GM23248 (cell line): ENCODE data around the gene ATN1. TPM values are rescaled to one million over a fixed set of nuclear protein-coding genes. Genes with fewer than 3 reads are reported as not detected.

Source experiments
- DNase-seq: peaks from one replicate; pipeline ENCODE4 v3.0.0-alpha.2; 2015
- H2AFZ ChIP-seq: fragments of 200-600 bp; sonication (generic); 2 replicates; pipeline ENCODE4 v1.6.1; 2016; ENCODE audit warnings: antibody characterized with exemption
- H3F3A ChIP-seq: fragments of 200-600 bp; sonication (generic); 2 replicates; pipeline ENCODE4 v1.6.1; 2016; ENCODE audit warnings: mild to moderate bottlenecking, antibody characterized with exemption, mixed run types; ENCODE audit not compliant: insufficient read depth
- H3K27ac ChIP-seq: fragments of 200-600 bp; sonication (generic); 2 replicates; pipeline ENCODE4 v1.5.1; 2016; ENCODE audit warnings: mild to moderate bottlenecking
- H3K27me3 ChIP-seq: fragments of 200-600 bp; sonication (generic); replicated peaks from 2 replicates; pipeline ENCODE4 v1.6.1; 2016; ENCODE audit warnings: mild to moderate bottlenecking; ENCODE audit not compliant: insufficient read depth
- H3K36me3 ChIP-seq: fragments of 200-600 bp; sonication (generic); 2 replicates; pipeline ENCODE4 v1.6.1; 2016; ENCODE audit warnings: low read depth, mild to moderate bottlenecking
- H3K4me1 ChIP-seq: fragments of 200-600 bp; sonication (generic); 2 replicates; pipeline ENCODE4 v1.6.1; 2016; ENCODE audit warnings: mild to moderate bottlenecking; ENCODE audit not compliant: insufficient read depth
- H3K4me2 ChIP-seq: fragments of 200-600 bp; sonication (generic); one replicate; pipeline ENCODE4 v1.6.1; 2016; ENCODE audit warnings: mild to moderate bottlenecking; ENCODE audit not compliant: unreplicated experiment
- H3K4me3 ChIP-seq: fragments of 200-600 bp; sonication (generic); 2 replicates; pipeline ENCODE4 v1.5.1; 2016; ENCODE audit warnings: mild to moderate bottlenecking
- H3K79me2 ChIP-seq: fragments of 200-600 bp; sonication (generic); 2 replicates; pipeline ENCODE4 v1.6.1; 2016; ENCODE audit warnings: mild to moderate bottlenecking; ENCODE audit not compliant: insufficient read depth
- H3K9ac ChIP-seq: fragments of 200-600 bp; sonication (generic); 2 replicates; pipeline ENCODE4 v1.6.1; 2016; ENCODE audit warnings: mild to moderate bottlenecking
- H3K9me2 ChIP-seq: fragments of 200-600 bp; sonication (generic); 2 replicates; pipeline ENCODE4 v1.6.1; 2016; ENCODE audit warnings: mixed run types, mild to moderate bottlenecking, moderate library complexity; ENCODE audit not compliant: insufficient read depth
- H3K9me3 ChIP-seq: fragments of 200-600 bp; sonication (generic); one replicate; pipeline ENCODE4 v1.6.1; 2017; ENCODE audit warnings: low read depth
- H4K20me1 ChIP-seq: fragments of 200-600 bp; sonication (generic); 2 replicates; pipeline ENCODE4 v1.6.0; 2016; ENCODE audit not compliant: insufficient read depth
- EZH2 ChIP-seq: fragments of 200-600 bp; sonication (generic); IDR thresholded peaks from 2 replicates; pipeline ENCODE4 v1.6.1; 2018; ENCODE audit warnings: antibody characterized with exemption, mild to moderate bottlenecking; ENCODE audit not compliant: insufficient read depth, poor library complexity, severe bottlenecking
- EZH2phosphoT487 ChIP-seq: fragments of 200-600 bp; sonication (generic); IDR thresholded peaks from 2 replicates; pipeline ENCODE4 v1.6.1; 2018; ENCODE audit warnings: antibody characterized with exemption, moderate library complexity, mild to moderate bottlenecking, low read depth; ENCODE audit not compliant: insufficient read depth
- WGBS, 2 experiments: methylation state at CpG; one replicate each; pipeline ENCODE4 v1.1.6; 2015 to 2017; ENCODE audit warnings: low lambda C conversion rate in 2 of 2, low coverage in 1 of 2; ENCODE audit errors: missing lambda C conversion rate in 2 of 2; 5-methylcytosine and 5-hydroxymethylcytosine counted together
- in situ Hi-C: fragments of 300-500 bp; cut with MboI; formaldehyde crosslinking; loops from 2 replicates; pipeline ENCODE4 v1.15.0; 2020
- polyA plus RNA-seq: library from polyadenylated mRNA; unstranded; fragments of >200 nt; fragmentation: Nextera tagmentation; extraction: Ambion mirVana; gene quantifications from 2 replicates; pipeline ENCODE4 v1.2.1, GENCODE V29; 2016
- total RNA-seq: library from RNA; depleted of rRNA; stranded (reverse); fragments of >200 nt; shearing (Covaris generic); gene quantifications from 2 replicates; pipeline ENCODE4 v1.2.3, GENCODE V29; 2014

Gene ATN1
- total and polyA plus RNA-seq, 2 experiments from 2014 or later = 6.5 to 14.7 TPM

GRCh38 chr12:6914947-6915788 lies 12.6 kb upstream of the ATN1 start:
- Histone ChIP-seq H3K9me3 (no peaks in the 10 kb centered on the region), H3K4me2 (peak overlapping the region; percentile 86), H3K4me3 (peak overlapping the region; percentile 94), H2AFZ (peak overlapping the region; percentile 89), H3K36me3 (no peaks in the 10 kb centered on the region), H3K27ac (no peak overlapping the region), H3K27me3 (no peaks in the 10 kb centered on the region), H3K4me1 (peaks cover 10% of the 10 kb centered on the region; the same call in 1 of the 2 replicates), H3K79me2 (peaks cover 11% of the 10 kb centered on the region; the same call in 1 of the 2 replicates), H3K9ac (peak overlapping the region; percentile 82), H3K9me2 (no peaks in the 10 kb centered on the region), H4K20me1 (no peaks in the 10 kb centered on the region), H3F3A (no peaks in the 10 kb centered on the region)
- no peak for DNase-seq
- TF ChIP-seq EZH2 (no peak), EZH2phosphoT487 (no peak)
- in situ Hi-C loops = no loop called here
- WGBS, 2 experiments = 13 to 14% methylated on average over 24 to 29 of the region's 29 CpGs

- Histone ChIP-seq H3K9ac (no peak overlapping the region), H3K4me1 (peaks cover 10% of the 10 kb centered on the region; the same call in 1 of the 2 replicates), H3K27ac (no peak overlapping the region), H3K9me2 (no peaks in the 10 kb centered on the region), H4K20me1 (no peaks in the 10 kb centered on the region), H3F3A (no peaks in the 10 kb centered on the region), H3K27me3 (no peaks in the 10 kb centered on the region), H3K36me3 (no peaks in the 10 kb centered on the region), H2AFZ (no peak overlapping the region), H3K4me3 (peak overlapping the region; percentile 94), H3K4me2 (no peak overlapping the region), H3K9me3 (no peaks in the 10 kb centered on the region), H3K79me2 (peaks cover 11% of the 10 kb centered on the region; the same call in 1 of the 2 replicates)
- TF ChIP-seq EZH2phosphoT487 = no peak
- in situ Hi-C loops = no loop called here
- 78 to 81% methylated on average over 14 of the region's 14 CpGs for WGBS, 2 experiments
- no peak for DNase-seq
Measured at GRCh38 chr12:6915789-6916285, 11.9 kb upstream of the ATN1 start.

DNA sequence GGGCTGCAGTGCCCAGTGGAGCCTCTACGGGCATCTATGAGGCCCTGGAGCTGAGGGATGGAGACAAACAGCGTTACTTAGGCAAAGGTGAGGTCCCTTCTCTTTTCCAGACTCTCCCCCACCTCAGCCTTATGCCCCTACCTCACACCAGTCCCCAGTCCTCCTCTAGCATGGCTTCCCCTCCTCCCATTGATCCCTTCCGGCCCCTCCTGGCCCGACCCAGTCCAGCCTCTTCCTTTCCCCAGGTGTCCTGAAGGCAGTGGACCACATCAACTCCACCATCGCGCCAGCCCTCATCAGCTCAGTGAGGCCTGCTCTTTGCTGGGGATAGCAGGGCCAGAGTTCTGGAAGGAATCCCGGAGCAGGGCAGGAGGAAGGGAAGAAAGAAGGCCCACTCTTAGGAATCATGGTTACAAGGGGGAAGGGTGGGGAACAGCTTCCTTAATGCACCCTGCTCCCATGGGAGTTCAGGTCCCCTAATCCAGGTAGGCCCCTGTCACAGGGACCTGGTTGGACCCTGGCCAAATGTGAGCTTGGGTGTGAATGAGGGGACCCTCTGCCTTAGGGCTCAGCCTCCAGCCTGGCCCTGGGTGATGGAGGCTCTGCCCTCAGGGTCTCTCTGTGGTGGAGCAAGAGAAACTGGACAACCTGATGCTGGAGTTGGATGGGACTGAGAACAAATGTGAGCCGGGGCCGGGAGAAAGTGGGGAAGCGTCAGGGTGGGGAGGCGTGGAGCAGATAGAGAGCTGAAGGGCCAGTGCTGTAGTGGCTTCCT lies 11.1 kb upstream of the ATN1 start:
- Histone ChIP-seq H3F3A (no peaks in the 10 kb centered on the region), H3K4me2 (no peak overlapping the region), H3K9ac (no peak overlapping the region), H3K27ac (no peak overlapping the region), H3K4me1 (peaks cover 10% of the 10 kb centered on the region; the same call in 1 of the 2 replicates), H3K9me2 (no peaks in the 10 kb centered on the region), H3K79me2 (peaks cover 11% of the 10 kb centered on the region; the same call in 1 of the 2 replicates), H3K4me3 (no peak overlapping the region), H3K27me3 (no peaks in the 10 kb centered on the region), H4K20me1 (no peaks in the 10 kb centered on the region), H3K36me3 (no peaks in the 10 kb centered on the region), H3K9me3 (no peaks in the 10 kb centered on the region), H2AFZ (no peak overlapping the region)
- no peak for DNase-seq
- WGBS, 2 experiments = 85 to 90% methylated on average over 7 to 11 of the region's 11 CpGs
- in situ Hi-C loops = no loop called here
- TF ChIP-seq EZH2phosphoT487 (no peak), EZH2 (no peak)

- 73 to 77% methylated on average over 10 to 14 of the region's 14 CpGs for WGBS, 2 experiments
- H3K27me3 ChIP-seq = no peaks in the 10 kb centered on the region
- peak; percentile 51 for DNase-seq
- no peak overlapping the region for H3K4me2 ChIP-seq
- H3K79me2 ChIP-seq = peaks cover 11% of the 10 kb centered on the region; the same call in 1 of the 2 replicates
- no peaks in the 10 kb centered on the region for H4K20me1 ChIP-seq
- H2AFZ ChIP-seq = no peak overlapping the region
- H3K9ac ChIP-seq = no peak overlapping the region
- no peaks in the 10 kb centered on the region for H3K9me2 ChIP-seq
- no peak overlapping the region for H3K27ac ChIP-seq
- H3K4me3 ChIP-seq = no peak overlapping the region
- TF ChIP-seq EZH2 (no peak), EZH2phosphoT487 (no peak)
- no peaks in the 10 kb centered on the region for H3K36me3 ChIP-seq
- H3K9me3 ChIP-seq = no peaks in the 10 kb centered on the region
- H3K4me1 ChIP-seq = peaks cover 10% of the 10 kb centered on the region; the same call in 1 of the 2 replicates
- no peaks in the 10 kb centered on the region for H3F3A ChIP-seq
- in situ Hi-C loops = no loop called here
Measured at GRCh38 chr12:6917491-6918231, 10.1 kb upstream of the ATN1 start.
